Brain microvascular endothelial cell (primary cell): ENCODE measurements around the gene TUBA4B.

Experiments used
- DNase-seq: peaks from one replicate; pipeline ENCODE4 v3.0.0-alpha.2; 2020
- H3K27ac ChIP-seq: fragments of 250-450 bp; sonication (Bioruptor Pico); 2 replicates; pipeline ENCODE4 v1.5.1; 2020; ENCODE audit warnings: mild to moderate bottlenecking, moderate library complexity
- H3K27me3 ChIP-seq: fragments of 250-450 bp; sonication (Bioruptor Pico); replicated peaks from 2 replicates; pipeline ENCODE4 v1.5.1; 2020; ENCODE audit warnings: mild to moderate bottlenecking
- H3K36me3 ChIP-seq: fragments of 250-450 bp; sonication (Bioruptor Pico); replicated peaks from 2 replicates; pipeline ENCODE4 v1.5.1; 2020; ENCODE audit warnings: mild to moderate bottlenecking
- H3K4me3 ChIP-seq: 2 replicates; pipeline ENCODE4 v1.5.1; 2011; ENCODE audit warnings: low read depth, mild to moderate bottlenecking, control low read depth, low read length, moderate library complexity
- CTCF ChIP-seq: IDR thresholded peaks from 2 replicates; pipeline ENCODE4 v1.5.1; 2011; ENCODE audit warnings: low read depth, mild to moderate bottlenecking, moderate library complexity, low read length, control low read depth, inconsistent platforms; ENCODE audit errors: missing control alignments
- in situ Hi-C: cut with HindIII; loops from 2 replicates; pipeline ENCODE4 v1.10.0; 2017; ENCODE audit warnings: low sequenced_read_pairs, low pct_ligation_motif_present

Gene TUBA4B

DNA sequence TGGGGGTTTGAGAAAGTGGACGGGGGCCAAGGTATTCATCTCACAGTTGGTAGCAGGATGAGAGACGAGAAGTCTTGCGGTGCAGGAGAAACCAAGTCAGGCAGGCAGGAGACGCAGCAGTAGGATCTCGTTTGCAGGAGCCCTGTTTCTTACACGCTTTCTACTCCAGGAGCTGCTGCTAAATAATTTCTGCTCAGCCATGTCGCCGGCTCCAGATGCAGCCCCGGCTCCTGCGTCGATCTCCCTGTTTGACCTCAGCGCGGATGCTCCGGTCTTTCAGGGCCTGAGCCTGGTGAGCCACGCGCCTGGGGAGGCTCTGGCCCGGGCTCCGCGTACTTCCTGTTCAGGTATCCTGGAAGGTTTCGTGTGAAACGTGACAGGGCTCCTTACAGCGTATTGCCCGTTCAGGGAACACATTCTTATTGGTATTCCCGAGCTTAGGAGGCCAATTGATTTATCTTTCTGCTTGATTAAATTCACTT lies 22.9 kb upstream of the TUBA4B start:
- no peak for TF ChIP-seq CTCF
- peaks cover 39% of the 10 kb centered on the region for H3K36me3 ChIP-seq
- H3K27me3 ChIP-seq: no peaks in the 10 kb centered on the region
- peak; percentile 44 for DNase-seq
- peak overlapping the region; percentile 93 for H3K27ac ChIP-seq
- in situ Hi-C loops: no loop called here
- H3K4me3 ChIP-seq: peak overlapping the region; percentile 87

GRCh38 chr2:219234331-219234730 lies 18.7 kb upstream of the TUBA4B start:
- TF ChIP-seq CTCF: no peak
- no peak for DNase-seq
- Histone ChIP-seq H3K27me3 (no peaks in the 10 kb centered on the region), H3K27ac (no peak overlapping the region), H3K36me3 (peaks cover 59% of the 10 kb centered on the region), H3K4me3 (no peak overlapping the region)
- in situ Hi-C loops: no loop called here

GRCh38 chr2:219243291-219243761 lies 9.7 kb upstream of the TUBA4B start:
- H3K27me3 ChIP-seq: no peaks in the 10 kb centered on the region
- in situ Hi-C loops: no loop called here
- peak overlapping the region; percentile 27 for H3K4me3 ChIP-seq
- H3K36me3 ChIP-seq: peaks cover 4% of the 10 kb centered on the region
- no peak overlapping the region for H3K27ac ChIP-seq
- no peak for TF ChIP-seq CTCF
- no peak for DNase-seq

- H3K27me3 ChIP-seq: no peaks in the 10 kb centered on the region
- peak overlapping the region; percentile 98 for H3K4me3 ChIP-seq
- TF ChIP-seq CTCF: no peak
- in situ Hi-C loops: no loop called here
- peaks cover 5% of the 10 kb centered on the region for H3K36me3 ChIP-seq
- no peak for DNase-seq
- peak overlapping the region; percentile 88 for H3K27ac ChIP-seq
Observed at GRCh38 chr2:219244789-219245147, 8.3 kb upstream of the TUBA4B start.

GRCh38 chr2:219245148-219245898 lies 7.7 kb upstream of the TUBA4B start, which contains the start of the genes GLB1L and STK16:
Gene GLB1L, minus strand, starts transcription at chr2:219245444. Its CDS starts 1,871 bp downstream, at chr2:219243573.
Gene STK16, plus strand, starts transcription at chr2:219245479. Its CDS starts 521 bp downstream, at chr2:219246000.
- H3K27me3 ChIP-seq: no peaks in the 10 kb centered on the region
- peak; percentile 94 for DNase-seq
- no peak for TF ChIP-seq CTCF
- peak within 1 kb of the TSS; percentile 88 for H3K27ac ChIP-seq
- peaks cover 5% of the 10 kb centered on the region for H3K36me3 ChIP-seq
- H3K4me3 ChIP-seq: peak within 1 kb of the TSS; percentile 98
- in situ Hi-C loops: no loop called here
